Neural crest cell (in vitro differentiated cells): ENCODE results near the gene RBSN. TPM values are rescaled to one million over a fixed set of nuclear protein-coding genes. Genes with fewer than 3 reads are reported as not detected.

Experiments
- DNase-seq: peaks from one replicate; pipeline ENCODE4 v3.0.0; 2021; ENCODE audit warnings: low read depth, mixed read lengths, low spot score
- H3K27ac Mint-ChIP-seq: one replicate; pipeline ENCODE4 v1.8.0; 2021; ENCODE audit warnings: mild to moderate bottlenecking, mixed read lengths; ENCODE audit not compliant: unreplicated experiment
- H3K27me3 Mint-ChIP-seq: 2 replicates; pipeline ENCODE4 v1.8.0; 2021; ENCODE audit warnings: low read depth, mild to moderate bottlenecking, mixed read lengths
- H3K36me3 Mint-ChIP-seq: 2 replicates; pipeline ENCODE4 v1.8.0; 2021; ENCODE audit warnings: low read depth, mild to moderate bottlenecking, mixed read lengths
- H3K4me1 Mint-ChIP-seq: 2 replicates; pipeline ENCODE4 v1.8.0; 2021; ENCODE audit warnings: mixed read lengths
- H3K4me3 Mint-ChIP-seq: one replicate; pipeline ENCODE4 v1.8.0; 2021; ENCODE audit warnings: mild to moderate bottlenecking, mixed read lengths
- H3K9me3 Mint-ChIP-seq: 2 replicates; pipeline ENCODE4 v1.8.0; 2021; ENCODE audit warnings: mixed read lengths
- CTCF ChIP-seq: fragments of 200-600 bp; sonication (generic); conservative IDR thresholded peaks from 2 replicates; pipeline ENCODE4 v1.5.0; 2021; ENCODE audit warnings: antibody characterized with exemption, mild to moderate bottlenecking
- total RNA-seq: library from RNA; stranded (reverse); gene quantifications from 2 replicates; pipeline ENCODE4 v1.2.1, GENCODE V29; 2021

Gene RBSN
- total RNA-seq, 1 donor from 2014 or later = 29.7 TPM

GRCh38 chr3:15074500-15074899 lies 24.4 kb downstream of the RBSN start:
- TF ChIP-seq CTCF = no peak
- no peak overlapping the region for H3K4me3 Mint-ChIP-seq
- no peaks in the 10 kb centered on the region for H3K4me1 Mint-ChIP-seq
- no peak overlapping the region for H3K27ac Mint-ChIP-seq
- no peak for DNase-seq
- no peaks in the 10 kb centered on the region for H3K27me3 Mint-ChIP-seq
- H3K36me3 Mint-ChIP-seq = peaks cover 10% of the 10 kb centered on the region
- no peaks in the 10 kb centered on the region for H3K9me3 Mint-ChIP-seq

- no peak for TF ChIP-seq CTCF
- H3K4me3 Mint-ChIP-seq = no peak overlapping the region
- H3K27ac Mint-ChIP-seq = no peak overlapping the region
- DNase-seq = no peak
- H3K9me3 Mint-ChIP-seq = no peaks in the 10 kb centered on the region
- peaks cover 11% of the 10 kb centered on the region for H3K36me3 Mint-ChIP-seq
- peaks cover 1% of the 10 kb centered on the region for H3K4me1 Mint-ChIP-seq
- H3K27me3 Mint-ChIP-seq = no peaks in the 10 kb centered on the region
Measured at GRCh38 chr3:15071699-15072098, 27.2 kb downstream of the RBSN start.

GRCh38 chr3:15069441-15069840 lies 29.5 kb downstream of the RBSN start:
- no peak overlapping the region for H3K27ac Mint-ChIP-seq
- H3K9me3 Mint-ChIP-seq = no peaks in the 10 kb centered on the region
- DNase-seq = no peak
- TF ChIP-seq CTCF = no peak
- peaks cover 14% of the 10 kb centered on the region for H3K36me3 Mint-ChIP-seq
- H3K4me3 Mint-ChIP-seq = no peak overlapping the region
- peaks cover 13% of the 10 kb centered on the region for H3K4me1 Mint-ChIP-seq
- H3K27me3 Mint-ChIP-seq = no peaks in the 10 kb centered on the region

- TF ChIP-seq CTCF = no peak
- peaks cover 30% of the 10 kb centered on the region for H3K4me1 Mint-ChIP-seq
- no peak overlapping the region for H3K27ac Mint-ChIP-seq
- H3K36me3 Mint-ChIP-seq = peaks cover 19% of the 10 kb centered on the region
- no peaks in the 10 kb centered on the region for H3K27me3 Mint-ChIP-seq
- no peaks in the 10 kb centered on the region for H3K9me3 Mint-ChIP-seq
- no peak for DNase-seq
- H3K4me3 Mint-ChIP-seq = peak overlapping the region; percentile 98
Measured at GRCh38 chr3:15066467-15066866, 32.5 kb downstream of the RBSN start.

GRCh38 chr3:15065550-15066007 lies 33.4 kb downstream of the RBSN start:
- no peak overlapping the region for H3K27ac Mint-ChIP-seq

More at GRCh38 chr3:15065550-15066007, 33.4 kb downstream of the RBSN start:
- Mint-ChIP-seq H3K27me3 (no peaks in the 10 kb centered on the region), H3K36me3 (peaks cover 21% of the 10 kb centered on the region), H3K4me1 (peaks cover 30% of the 10 kb centered on the region), H3K9me3 (no peaks in the 10 kb centered on the region), H3K4me3 (peak overlapping the region; percentile 98)
- no peak for TF ChIP-seq CTCF
- no peak for DNase-seq
